GM19025 (cell line): Measurements from ENCODE around the gene BASP1.
A peak's percentile ranks its signal among the peaks of the same experiment; 100 is the strongest.
"Not testable (repeated sequence)": the region's sequence is repeated elsewhere in the genome, so short reads cannot be mapped to it uniquely, and the experiment has no call there.

Experiments
- ATAC-seq: cut with Tn5 transposase; IDR thresholded peaks from one replicate; pipeline ENCODE4 v1.9.1; 2021; ENCODE audit warnings: mild to moderate bottlenecking, low read depth, moderate library complexity; ENCODE audit not compliant: unreplicated experiment

Gene BASP1

DNA sequence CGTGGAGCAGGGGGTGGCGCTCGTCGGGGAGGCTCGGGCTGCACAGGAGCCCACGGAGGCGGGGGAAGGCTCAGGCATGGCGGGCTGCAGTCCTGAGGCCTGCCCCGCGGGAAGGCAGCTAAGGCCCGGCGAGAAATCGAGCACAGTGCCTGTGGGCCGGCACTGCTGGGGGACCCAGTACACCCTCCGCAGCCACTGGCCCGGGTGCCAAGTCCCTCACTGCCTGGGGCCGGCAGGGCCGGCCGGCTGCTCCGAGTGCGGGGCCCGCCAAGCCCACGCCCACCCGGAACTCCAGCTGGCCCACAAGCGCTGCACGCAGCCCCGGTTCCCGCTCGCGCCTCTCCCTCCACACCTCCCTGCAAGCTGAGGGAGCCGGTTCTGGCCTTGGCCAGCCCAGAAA, 94.4 kb downstream of the BASP1 start:
- ATAC-seq, result not testable (repeated sequence)

DNA sequence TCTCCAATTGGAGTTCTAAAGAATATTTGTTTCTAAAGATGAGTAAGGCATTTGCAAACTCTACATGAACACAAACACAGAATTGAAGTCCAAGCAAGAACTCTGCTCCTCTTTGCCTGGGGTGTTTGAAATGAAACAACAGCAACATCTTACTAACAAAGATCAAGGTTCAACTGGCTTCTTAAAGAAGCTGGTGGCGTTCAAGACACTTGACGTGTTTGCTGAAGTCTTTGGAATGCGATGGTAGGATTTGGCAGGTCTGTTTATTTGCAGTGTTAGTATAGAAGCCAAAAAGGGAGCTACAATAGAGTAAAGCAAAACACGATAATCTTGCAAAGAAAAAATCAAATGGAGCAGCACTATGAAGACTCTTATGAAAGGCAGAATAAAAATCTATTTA, 94.9 kb downstream of the BASP1 start:
- no peak for ATAC-seq

DNA sequence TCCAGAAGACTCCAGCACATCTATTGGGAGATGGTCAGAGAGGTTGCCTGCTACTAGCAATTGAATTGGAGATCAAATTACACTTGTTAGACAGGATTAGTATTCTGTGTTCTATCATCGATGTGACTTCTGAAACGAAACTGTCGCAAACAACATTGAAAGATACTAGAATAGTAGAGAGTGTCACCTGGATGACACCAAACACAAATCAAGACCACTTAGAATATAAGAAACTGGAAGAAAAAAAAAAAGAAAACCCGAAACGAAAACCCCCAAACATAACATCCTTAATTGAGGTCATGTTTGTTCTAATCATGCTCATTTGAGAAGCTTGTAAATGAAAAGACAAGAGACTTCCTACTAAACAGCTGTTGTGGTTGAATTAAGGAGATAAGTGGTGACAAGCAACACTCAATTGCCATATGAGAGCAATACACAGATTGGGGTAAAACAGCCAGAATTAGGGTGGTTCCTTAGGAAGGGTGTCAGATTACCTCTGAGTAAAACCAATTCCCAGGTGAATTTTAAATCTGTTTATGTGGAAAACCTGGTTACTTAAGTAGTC, 97.6 kb downstream of the BASP1 start:
- no peak for ATAC-seq

DNA sequence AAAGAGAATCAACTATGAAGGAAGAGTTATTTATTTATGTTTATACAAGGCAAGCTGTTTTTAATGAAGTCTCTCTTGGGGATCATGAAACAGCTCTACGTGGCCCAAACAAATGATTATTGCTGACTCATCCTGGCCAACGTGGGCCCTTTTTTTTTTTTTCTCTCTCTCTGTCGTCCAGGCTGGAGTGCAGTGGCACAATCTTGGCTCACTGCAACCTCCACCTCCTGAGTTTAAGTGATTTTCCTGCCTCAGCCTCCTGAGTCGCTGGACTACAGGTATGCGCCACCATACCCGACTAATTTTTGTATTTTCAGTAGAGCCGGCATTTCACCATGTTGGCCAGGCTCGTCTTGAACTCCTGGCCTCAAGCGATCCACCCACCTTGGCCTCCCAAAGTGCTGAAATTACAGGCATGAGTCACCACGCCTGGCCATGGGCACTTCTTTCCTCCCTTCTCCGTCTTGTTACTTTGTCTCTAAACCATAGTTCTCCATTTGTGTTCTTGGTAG, 98.3 kb downstream of the BASP1 start:
- ATAC-seq, result no peak

DNA sequence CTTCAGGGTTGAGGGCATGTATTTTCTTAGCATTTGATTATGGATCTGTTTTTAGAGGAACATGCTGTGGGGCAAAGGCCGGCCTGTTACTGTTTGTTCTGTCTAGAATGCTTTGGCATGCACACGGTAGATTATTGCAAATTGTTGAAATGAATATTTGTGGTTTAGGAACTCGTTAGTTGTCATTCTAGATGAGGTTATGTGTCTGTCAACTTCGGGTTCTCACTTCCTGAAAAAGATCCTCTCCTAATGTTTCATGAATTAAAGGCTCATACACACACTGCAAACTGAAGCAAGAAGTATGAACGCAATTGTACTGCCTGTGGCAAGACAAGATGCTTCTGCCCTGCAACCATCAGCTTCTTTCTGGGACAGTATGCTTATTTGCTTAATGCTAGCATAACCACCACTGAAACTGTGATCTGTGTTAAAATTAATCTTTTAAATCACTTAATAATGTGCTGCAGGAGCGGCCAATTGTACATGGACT, 99.6 kb downstream of the BASP1 start:
- peak; percentile 66 for ATAC-seq

DNA sequence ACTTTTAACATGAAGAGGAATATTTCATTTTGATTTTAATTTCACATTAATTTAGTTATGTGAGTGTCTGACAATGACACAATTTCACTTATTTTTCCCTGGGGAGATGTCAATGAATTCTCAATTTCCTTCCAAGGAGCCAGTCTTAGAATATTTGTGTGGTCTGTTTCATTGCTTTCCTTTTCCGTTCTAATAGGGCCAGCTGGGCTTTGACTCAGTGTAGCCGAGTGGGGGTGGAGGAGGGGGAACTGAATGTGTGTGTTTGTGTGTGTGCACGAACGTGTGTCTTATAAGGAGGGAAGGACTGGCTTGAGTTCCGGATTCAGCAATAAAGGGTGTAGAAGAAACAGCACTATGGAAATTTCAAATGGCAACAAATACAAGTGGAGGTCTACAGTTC, 100.0 kb downstream of the BASP1 start:
- ATAC-seq, result peak; percentile 24

DNA sequence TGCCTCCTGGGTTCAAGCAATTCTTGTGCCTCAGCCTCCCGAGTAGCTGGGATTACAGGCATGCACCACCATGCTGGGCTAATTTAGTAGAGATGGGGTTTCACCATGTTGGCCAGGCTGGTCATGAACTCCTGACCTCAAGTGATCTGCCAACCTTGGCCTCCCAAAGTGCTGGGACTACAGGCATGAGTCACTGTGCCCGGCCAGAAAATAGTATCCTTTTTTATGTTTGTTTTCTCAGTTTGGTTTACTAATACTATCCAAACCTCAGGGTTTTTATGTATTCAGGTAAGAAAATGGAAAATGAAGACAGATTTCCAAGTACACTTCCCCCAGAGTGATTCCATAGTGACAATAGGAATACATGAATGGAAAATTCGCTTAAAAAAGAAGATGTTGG, 101.7 kb downstream of the BASP1 start:
- ATAC-seq, result not testable (repeated sequence)

DNA sequence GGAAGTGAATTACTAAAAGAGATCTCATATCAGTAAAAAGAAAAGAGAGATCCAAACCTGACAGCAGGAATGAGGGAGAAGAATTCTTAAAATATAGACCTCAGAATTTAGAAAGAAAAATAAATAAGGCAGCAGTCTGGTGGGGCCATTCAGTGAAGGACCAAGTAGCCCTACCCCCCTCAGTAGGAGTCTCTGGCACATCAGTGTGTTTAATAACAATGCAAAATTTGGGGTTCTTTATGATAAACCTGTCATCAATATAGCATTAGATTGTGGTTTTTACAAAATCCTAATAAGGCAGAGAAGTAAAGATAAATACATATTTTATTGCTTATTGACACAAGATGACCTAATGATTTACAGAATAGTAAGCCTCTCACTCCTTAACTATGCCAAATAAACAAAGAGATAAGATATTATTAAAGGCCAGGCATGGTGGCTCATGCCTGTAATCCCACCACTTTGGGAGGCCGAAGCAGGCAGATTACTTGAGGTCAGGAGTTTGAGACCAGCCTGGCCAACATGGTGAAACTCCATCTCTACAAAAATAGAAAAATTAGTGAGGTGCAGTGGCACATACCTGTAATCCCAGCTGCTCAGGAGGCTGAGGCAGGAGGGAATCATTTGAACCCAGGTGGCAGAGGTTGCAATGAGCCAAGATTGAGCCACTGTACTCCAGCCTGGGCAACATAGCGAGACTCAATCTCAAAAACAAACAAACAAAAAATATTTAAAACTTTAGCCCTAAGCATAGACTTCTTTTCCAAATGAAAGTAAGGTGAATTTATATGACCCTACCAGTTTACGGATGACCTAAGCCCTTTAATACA, 108.6 kb downstream of the BASP1 start:
- no peak for ATAC-seq
